ENCODE measurements around the gene ITGA8. TPM values are rescaled to one million over a fixed set of nuclear protein-coding genes. Genes with fewer than 3 reads are reported as not detected.
"Not testable (repeated sequence)": the region's sequence is repeated elsewhere in the genome, so short reads cannot be mapped to it uniquely, and the experiment has no call there.

The ITGA8 gene
- total RNA-seq, 1 donor from 2014 or later: 1.7 TPM

DNA sequence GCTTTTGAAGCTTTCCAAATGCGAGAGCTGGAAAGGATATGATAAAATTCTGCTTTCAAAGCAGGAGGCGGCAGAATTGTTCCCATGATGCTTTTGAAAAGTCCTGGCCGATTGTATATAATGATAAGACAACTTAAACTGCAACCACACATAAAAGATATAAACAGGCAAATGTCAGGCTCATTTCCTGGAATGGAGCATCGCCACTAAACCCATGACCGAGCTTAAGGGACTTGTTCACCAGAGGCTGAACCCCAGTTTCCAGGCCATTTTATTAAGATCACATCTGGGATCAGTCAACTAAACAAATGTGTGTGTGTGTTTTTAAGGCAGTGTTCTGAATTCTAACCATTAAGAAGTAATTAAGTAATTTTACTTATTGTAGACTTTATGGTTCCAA is 131.6 kb downstream of the ITGA8 start:
- intact Hi-C loops (cut with micrococcal nuclease): no loop called here
- TF ChIP-seq CTCF (IDR thresholded peaks at IDR 0.05; ENCODE audit: borderline replicate concordance): no peak
- Histone ChIP-seq H3K4me1 (no peaks in the 10 kb centered on the region), H3K27ac (replicated peaks) (no peak overlapping the region), H3K36me3 (no peaks in the 10 kb centered on the region), H3K9me3 (replicated peaks) (peaks cover 8% of the 10 kb centered on the region), H3K27me3 (ENCODE audit: low read depth) (no peaks in the 10 kb centered on the region), H3K4me3 (no peak overlapping the region)
- DNase-seq: no peak

GRCh38 chr10:15587271-15587670 is 132.5 kb downstream of the ITGA8 start:
- H3K27ac ChIP-seq (replicated peaks): no peak overlapping the region
- DNase-seq: no peak
- H3K4me3 ChIP-seq: no peak overlapping the region
- intact Hi-C loops (cut with micrococcal nuclease): no loop called here
- no peaks in the 10 kb centered on the region for H3K27me3 ChIP-seq (ENCODE audit: low read depth)
- H3K4me1 ChIP-seq: no peaks in the 10 kb centered on the region
- H3K36me3 ChIP-seq: no peaks in the 10 kb centered on the region
- peaks cover 6% of the 10 kb centered on the region for H3K9me3 ChIP-seq (replicated peaks)
- TF ChIP-seq CTCF (IDR thresholded peaks at IDR 0.05; ENCODE audit: borderline replicate concordance): no peak

DNA sequence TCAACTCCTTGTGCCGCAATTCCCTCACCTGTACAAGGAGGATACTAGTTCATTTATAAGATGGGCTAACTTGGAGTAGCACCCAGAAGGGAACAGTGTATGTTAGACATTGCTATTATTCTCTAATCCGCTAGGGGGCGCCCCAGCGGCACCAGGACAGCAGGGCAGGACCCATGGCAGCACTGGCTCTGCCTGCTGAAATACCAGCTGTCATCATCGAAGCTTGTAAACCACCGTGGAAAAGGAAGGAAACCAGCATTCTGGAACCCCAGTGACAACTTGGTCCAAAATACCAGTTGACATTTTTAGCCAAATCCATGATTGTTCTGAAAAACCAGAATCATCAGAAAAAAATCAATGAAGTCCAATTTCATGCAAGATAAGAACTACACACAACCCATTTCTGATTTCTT is 134.4 kb downstream of the ITGA8 start:
- DNase-seq: peak; percentile 38
- H3K27ac ChIP-seq (replicated peaks): no peak overlapping the region

GRCh38 chr10:15582972-15583371 is 136.8 kb downstream of the ITGA8 start:
- H3K36me3 ChIP-seq; H3K4me3 ChIP-seq; H3K27me3 ChIP-seq (ENCODE audit: low read depth); H3K27ac ChIP-seq (replicated peaks); DNase-seq; intact Hi-C loops (cut with micrococcal nuclease); H3K4me1 ChIP-seq: not testable (repeated sequence)
- H3K9me3 ChIP-seq (replicated peaks): peaks cover 11% of the 10 kb centered on the region

More for the DNA sequence above, 134.4 kb downstream of the ITGA8 start:
- Histone ChIP-seq H3K27me3 (ENCODE audit: low read depth) (no peaks in the 10 kb centered on the region), H3K9me3 (replicated peaks) (peaks cover 11% of the 10 kb centered on the region), H3K4me1 (no peaks in the 10 kb centered on the region), H3K4me3 (no peak overlapping the region), H3K36me3 (no peaks in the 10 kb centered on the region)
- intact Hi-C loops (cut with micrococcal nuclease): no loop called here
- TF ChIP-seq CTCF (IDR thresholded peaks at IDR 0.05; ENCODE audit: borderline replicate concordance): peak; percentile 76

DNA sequence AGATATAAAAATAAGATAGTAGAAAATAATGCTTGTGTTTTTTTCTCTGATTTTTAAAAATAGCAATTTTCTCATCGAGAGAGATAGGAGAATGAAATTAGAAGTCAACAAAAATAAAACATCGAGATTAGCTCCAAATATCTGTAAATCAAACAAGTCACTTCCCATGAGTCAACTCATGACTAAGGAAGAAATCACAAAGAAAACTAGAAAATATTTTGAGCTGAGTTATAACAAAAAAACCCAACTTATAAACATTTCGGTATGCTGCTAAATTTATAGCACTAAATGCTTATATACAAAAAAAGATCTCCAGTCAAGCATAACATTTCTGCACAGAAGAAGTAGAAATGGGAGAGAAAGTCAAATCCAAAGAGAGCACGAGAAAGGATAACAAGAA is 140.1 kb downstream of the ITGA8 start:
- H3K4me3 ChIP-seq: no peak overlapping the region

More for the DNA sequence above, 140.1 kb downstream of the ITGA8 start:
- H3K9me3 ChIP-seq (replicated peaks): peaks cover 11% of the 10 kb centered on the region
- H3K27me3 ChIP-seq (ENCODE audit: low read depth): no peaks in the 10 kb centered on the region
- no peaks in the 10 kb centered on the region for H3K4me1 ChIP-seq
- intact Hi-C loops (cut with micrococcal nuclease): no loop called here
- no peak for DNase-seq
- TF ChIP-seq CTCF (IDR thresholded peaks at IDR 0.05; ENCODE audit: borderline replicate concordance): no peak
- no peak overlapping the region for H3K27ac ChIP-seq (replicated peaks)
- H3K36me3 ChIP-seq: no peaks in the 10 kb centered on the region

Measured in left ventricle myocardium inferior (tissue), 1 donor.